ENCODE results near the gene SLC16A14. TPM values are rescaled to one million over a fixed set of nuclear protein-coding genes. Genes with fewer than 3 reads are reported as not detected.

Gene SLC16A14
- polyA plus RNA-seq, 2 donors = 2.0 to 2.6 TPM

GRCh38 chr2:230043461-230043860, 25.3 kb downstream of the SLC16A14 start:
- no peaks in the 10 kb centered on the region for H3K27me3 ChIP-seq (ENCODE audit: control insufficient read depth in 1 of 2, insufficient read depth in 2 of 2, low read length in 2 of 2)
- peaks cover 0 to 2% of the 10 kb centered on the region in 2 donors for H3K36me3 ChIP-seq (ENCODE audit: control insufficient read depth in 2 of 2, insufficient read depth in 2 of 2, low read length in 1 of 2)
- WGBS, 2 donors = 54 to 63% methylated on average over 2 of the region's 2 CpGs
- no peak overlapping the region for H3K27ac ChIP-seq (ENCODE audit: low read depth in 2 of 2, low read length in 1 of 2)
- no peak overlapping the region for H3K4me3 ChIP-seq (ENCODE audit: low read depth in 1 of 2, low read length in 2 of 2)
- H3K9me3 ChIP-seq (ENCODE audit: control insufficient read depth in 2 of 2, insufficient read depth in 1 of 2, low read depth in 1 of 2, low read length in 1 of 2) = no peaks in the 10 kb centered on the region
- no peaks in the 10 kb centered on the region for H3K4me1 ChIP-seq (ENCODE audit: control insufficient read depth in 2 of 2, insufficient read depth in 2 of 2, low read length in 1 of 2)

DNA sequence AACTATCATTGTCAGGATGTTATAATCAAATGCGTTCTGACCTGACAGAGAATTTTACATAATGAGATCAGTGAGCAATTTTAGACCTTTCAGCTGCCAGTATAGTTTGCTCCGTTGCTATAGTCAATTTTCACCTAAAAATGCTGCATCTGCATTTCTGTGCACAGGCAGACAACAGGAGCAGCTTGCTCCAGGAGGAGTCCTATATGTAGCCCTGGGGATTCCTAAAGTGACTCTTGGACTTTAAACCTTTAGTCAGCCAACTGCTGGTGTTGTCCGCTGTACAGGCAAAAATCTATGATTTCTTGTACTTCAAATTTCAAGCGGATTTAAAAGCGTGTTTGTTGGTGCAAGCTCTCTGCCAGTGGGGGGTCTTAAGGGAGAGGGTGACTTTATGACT, 25.7 kb downstream of the SLC16A14 start:
- no peaks in the 10 kb centered on the region for H3K27me3 ChIP-seq (ENCODE audit: control insufficient read depth in 1 of 2, insufficient read depth in 2 of 2, low read length in 2 of 2)
- no peak overlapping the region for H3K27ac ChIP-seq (ENCODE audit: low read depth in 2 of 2, low read length in 1 of 2)
- H3K9me3 ChIP-seq (ENCODE audit: control insufficient read depth in 2 of 2, insufficient read depth in 1 of 2, low read depth in 1 of 2, low read length in 1 of 2) = no peaks in the 10 kb centered on the region
- 77 to 93% methylated on average over 5 of the region's 5 CpGs for WGBS, 2 donors
- H3K36me3 ChIP-seq (ENCODE audit: control insufficient read depth in 2 of 2, insufficient read depth in 2 of 2, low read length in 1 of 2) = peaks cover 0 to 2% of the 10 kb centered on the region in 2 donors
- H3K4me3 ChIP-seq (ENCODE audit: low read depth in 1 of 2, low read length in 2 of 2) = no peak overlapping the region
- H3K4me1 ChIP-seq (ENCODE audit: control insufficient read depth in 2 of 2, insufficient read depth in 2 of 2, low read length in 1 of 2) = no peaks in the 10 kb centered on the region

- no peak overlapping the region for H3K27ac ChIP-seq (ENCODE audit: low read depth in 2 of 2, low read length in 1 of 2)
- H3K4me3 ChIP-seq (ENCODE audit: low read depth in 1 of 2, low read length in 2 of 2) = no peak overlapping the region
- peaks cover 0 to 2% of the 10 kb centered on the region in 2 donors for H3K36me3 ChIP-seq (ENCODE audit: control insufficient read depth in 2 of 2, insufficient read depth in 2 of 2, low read length in 1 of 2)
- H3K9me3 ChIP-seq (ENCODE audit: control insufficient read depth in 2 of 2, insufficient read depth in 1 of 2, low read depth in 1 of 2, low read length in 1 of 2) = no peaks in the 10 kb centered on the region
- no peaks in the 10 kb centered on the region for H3K4me1 ChIP-seq (ENCODE audit: control insufficient read depth in 2 of 2, insufficient read depth in 2 of 2, low read length in 1 of 2)
- H3K27me3 ChIP-seq (ENCODE audit: control insufficient read depth in 1 of 2, insufficient read depth in 2 of 2, low read length in 2 of 2) = no peaks in the 10 kb centered on the region
- WGBS, 2 donors = 89 to 97% methylated on average over 1 of the region's 1 CpG
Measured at GRCh38 chr2:230042195-230042594, 26.5 kb downstream of the SLC16A14 start.

GRCh38 chr2:230023313-230023712, 45.4 kb downstream of the SLC16A14 start:
- H3K36me3 ChIP-seq (ENCODE audit: control insufficient read depth in 2 of 2, insufficient read depth in 2 of 2, low read length in 1 of 2) = no peaks in the 10 kb centered on the region
- 85 to 86% methylated on average over 4 of the region's 4 CpGs for WGBS, 2 donors
- no peak overlapping the region for H3K4me3 ChIP-seq (ENCODE audit: low read depth in 1 of 2, low read length in 2 of 2)
- no peaks in the 10 kb centered on the region for H3K27me3 ChIP-seq (ENCODE audit: control insufficient read depth in 1 of 2, insufficient read depth in 2 of 2, low read length in 2 of 2)
- no peaks in the 10 kb centered on the region for H3K4me1 ChIP-seq (ENCODE audit: control insufficient read depth in 2 of 2, insufficient read depth in 2 of 2, low read length in 1 of 2)
- H3K27ac ChIP-seq (ENCODE audit: low read depth in 2 of 2, low read length in 1 of 2) = no peak overlapping the region
- no peaks in the 10 kb centered on the region for H3K9me3 ChIP-seq (ENCODE audit: control insufficient read depth in 2 of 2, insufficient read depth in 1 of 2, low read depth in 1 of 2, low read length in 1 of 2)

GRCh38 chr2:230019742-230020141, 49.0 kb downstream of the SLC16A14 start:
- Histone ChIP-seq H3K36me3 (ENCODE audit: control insufficient read depth in 2 of 2, insufficient read depth in 2 of 2, low read length in 1 of 2) (no peaks in the 10 kb centered on the region), H3K27ac (ENCODE audit: low read depth in 2 of 2, low read length in 1 of 2) (no peak overlapping the region), H3K9me3 (ENCODE audit: control insufficient read depth in 2 of 2, insufficient read depth in 1 of 2, low read depth in 1 of 2, low read length in 1 of 2) (no peaks in the 10 kb centered on the region), H3K4me1 (ENCODE audit: control insufficient read depth in 2 of 2, insufficient read depth in 2 of 2, low read length in 1 of 2) (no peaks in the 10 kb centered on the region), H3K27me3 (ENCODE audit: control insufficient read depth in 1 of 2, insufficient read depth in 2 of 2, low read length in 2 of 2) (no peaks in the 10 kb centered on the region), H3K4me3 (ENCODE audit: low read depth in 1 of 2, low read length in 2 of 2) (no peak overlapping the region)
- 83 to 84% methylated on average over 3 of the region's 3 CpGs for WGBS, 2 donors

GRCh38 chr2:230018153-230018552, 50.6 kb downstream of the SLC16A14 start:
- Histone ChIP-seq H3K36me3 (ENCODE audit: control insufficient read depth in 2 of 2, insufficient read depth in 2 of 2, low read length in 1 of 2) (no peaks in the 10 kb centered on the region), H3K9me3 (ENCODE audit: control insufficient read depth in 2 of 2, insufficient read depth in 1 of 2, low read depth in 1 of 2, low read length in 1 of 2) (no peaks in the 10 kb centered on the region), H3K4me1 (ENCODE audit: control insufficient read depth in 2 of 2, insufficient read depth in 2 of 2, low read length in 1 of 2) (no peaks in the 10 kb centered on the region), H3K27me3 (ENCODE audit: control insufficient read depth in 1 of 2, insufficient read depth in 2 of 2, low read length in 2 of 2) (no peaks in the 10 kb centered on the region), H3K4me3 (ENCODE audit: low read depth in 1 of 2, low read length in 2 of 2) (no peak overlapping the region), H3K27ac (ENCODE audit: low read depth in 2 of 2, low read length in 1 of 2) (no peak overlapping the region)
- 83 to 87% methylated on average over 4 of the region's 4 CpGs for WGBS, 2 donors

DNA sequence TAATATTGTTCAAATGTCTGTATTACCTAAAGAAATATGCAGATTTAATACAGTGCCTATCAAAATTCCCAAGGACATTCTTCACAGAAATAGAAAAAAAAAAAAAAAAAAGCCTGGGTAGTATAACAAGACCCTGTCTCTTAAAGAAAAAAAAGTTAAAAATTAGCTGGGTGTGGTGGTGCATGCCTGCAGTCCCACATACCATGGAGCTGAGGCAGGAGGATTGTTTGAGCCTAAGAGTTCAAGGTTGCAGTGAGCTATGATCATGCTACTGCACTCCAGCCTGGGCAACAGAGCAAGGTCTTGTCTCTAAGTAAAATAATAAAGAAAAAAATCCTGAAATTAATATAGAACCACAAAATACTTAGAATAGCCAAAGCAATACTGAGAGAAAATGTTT, 51.9 kb downstream of the SLC16A14 start:
- Histone ChIP-seq H3K4me1 (ENCODE audit: control insufficient read depth in 2 of 2, insufficient read depth in 2 of 2, low read length in 1 of 2) (no peaks in the 10 kb centered on the region), H3K36me3 (ENCODE audit: control insufficient read depth in 2 of 2, insufficient read depth in 2 of 2, low read length in 1 of 2) (no peaks in the 10 kb centered on the region), H3K27me3 (ENCODE audit: control insufficient read depth in 1 of 2, insufficient read depth in 2 of 2, low read length in 2 of 2) (no peaks in the 10 kb centered on the region), H3K9me3 (ENCODE audit: control insufficient read depth in 2 of 2, insufficient read depth in 1 of 2, low read depth in 1 of 2, low read length in 1 of 2) (no peaks in the 10 kb centered on the region), H3K4me3 (ENCODE audit: low read depth in 1 of 2, low read length in 2 of 2) (no peak overlapping the region), H3K27ac (ENCODE audit: low read depth in 2 of 2, low read length in 1 of 2) (no peak overlapping the region)

- Histone ChIP-seq H3K36me3 (ENCODE audit: control insufficient read depth in 2 of 2, insufficient read depth in 2 of 2, low read length in 1 of 2) (no peaks in the 10 kb centered on the region), H3K4me3 (ENCODE audit: low read depth in 1 of 2, low read length in 2 of 2) (no peak overlapping the region), H3K4me1 (ENCODE audit: control insufficient read depth in 2 of 2, insufficient read depth in 2 of 2, low read length in 1 of 2) (no peaks in the 10 kb centered on the region), H3K27ac (ENCODE audit: low read depth in 2 of 2, low read length in 1 of 2) (no peak overlapping the region), H3K27me3 (ENCODE audit: control insufficient read depth in 1 of 2, insufficient read depth in 2 of 2, low read length in 2 of 2) (no peaks in the 10 kb centered on the region), H3K9me3 (ENCODE audit: control insufficient read depth in 2 of 2, insufficient read depth in 1 of 2, low read depth in 1 of 2, low read length in 1 of 2) (no peaks in the 10 kb centered on the region)
- WGBS, 2 donors = 90 to 91% methylated on average over 10 of the region's 10 CpGs
Measured at GRCh38 chr2:230012267-230012884, 56.3 kb downstream of the SLC16A14 start.

DNA sequence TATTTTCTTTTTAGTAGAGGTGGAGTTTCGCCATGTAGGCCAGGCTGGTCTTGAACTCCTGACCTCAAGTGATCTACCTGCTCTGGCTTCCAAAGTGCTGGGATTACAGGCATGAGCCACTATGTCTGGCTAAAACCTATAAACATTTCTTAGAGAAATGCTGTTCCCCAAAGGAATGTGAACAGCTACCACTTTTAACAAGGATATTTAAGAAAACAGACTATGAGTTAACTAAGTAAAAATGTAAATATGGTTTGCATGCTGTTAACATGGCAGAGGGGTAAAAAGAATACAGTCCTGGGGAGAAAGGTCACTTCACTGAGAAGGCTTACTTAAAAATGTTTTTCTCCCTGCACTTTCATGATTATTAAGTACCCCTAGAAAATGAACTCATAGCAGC, 57.1 kb downstream of the SLC16A14 start:
- H3K9me3 ChIP-seq (ENCODE audit: control insufficient read depth in 2 of 2, insufficient read depth in 1 of 2, low read depth in 1 of 2, low read length in 1 of 2) = no peaks in the 10 kb centered on the region
- no peaks in the 10 kb centered on the region for H3K36me3 ChIP-seq (ENCODE audit: control insufficient read depth in 2 of 2, insufficient read depth in 2 of 2, low read length in 1 of 2)
- 100% methylated on average over 1 of the region's 1 CpG for WGBS, 2 donors
- H3K4me1 ChIP-seq (ENCODE audit: control insufficient read depth in 2 of 2, insufficient read depth in 2 of 2, low read length in 1 of 2) = no peaks in the 10 kb centered on the region
- no peak overlapping the region for H3K4me3 ChIP-seq (ENCODE audit: low read depth in 1 of 2, low read length in 2 of 2)
- no peak overlapping the region for H3K27ac ChIP-seq (ENCODE audit: low read depth in 2 of 2, low read length in 1 of 2)
- H3K27me3 ChIP-seq (ENCODE audit: control insufficient read depth in 1 of 2, insufficient read depth in 2 of 2, low read length in 2 of 2) = no peaks in the 10 kb centered on the region

GRCh38 chr2:230010501-230010900, 58.2 kb downstream of the SLC16A14 start:
- Histone ChIP-seq H3K27ac (ENCODE audit: low read depth in 2 of 2, low read length in 1 of 2) (no peak overlapping the region), H3K9me3 (ENCODE audit: control insufficient read depth in 2 of 2, insufficient read depth in 1 of 2, low read depth in 1 of 2, low read length in 1 of 2) (no peaks in the 10 kb centered on the region), H3K4me3 (ENCODE audit: low read depth in 1 of 2, low read length in 2 of 2) (no peak overlapping the region), H3K36me3 (ENCODE audit: control insufficient read depth in 2 of 2, insufficient read depth in 2 of 2, low read length in 1 of 2) (no peaks in the 10 kb centered on the region), H3K4me1 (ENCODE audit: control insufficient read depth in 2 of 2, insufficient read depth in 2 of 2, low read length in 1 of 2) (no peaks in the 10 kb centered on the region), H3K27me3 (ENCODE audit: control insufficient read depth in 1 of 2, insufficient read depth in 2 of 2, low read length in 2 of 2) (no peaks in the 10 kb centered on the region)
- WGBS, 2 donors = 89 to 93% methylated on average over 6 of the region's 6 CpGs

Measured in esophagus (tissue), 2 donors.